ENCODE measurements around the gene PEX11A.

The PEX11A gene

DNA sequence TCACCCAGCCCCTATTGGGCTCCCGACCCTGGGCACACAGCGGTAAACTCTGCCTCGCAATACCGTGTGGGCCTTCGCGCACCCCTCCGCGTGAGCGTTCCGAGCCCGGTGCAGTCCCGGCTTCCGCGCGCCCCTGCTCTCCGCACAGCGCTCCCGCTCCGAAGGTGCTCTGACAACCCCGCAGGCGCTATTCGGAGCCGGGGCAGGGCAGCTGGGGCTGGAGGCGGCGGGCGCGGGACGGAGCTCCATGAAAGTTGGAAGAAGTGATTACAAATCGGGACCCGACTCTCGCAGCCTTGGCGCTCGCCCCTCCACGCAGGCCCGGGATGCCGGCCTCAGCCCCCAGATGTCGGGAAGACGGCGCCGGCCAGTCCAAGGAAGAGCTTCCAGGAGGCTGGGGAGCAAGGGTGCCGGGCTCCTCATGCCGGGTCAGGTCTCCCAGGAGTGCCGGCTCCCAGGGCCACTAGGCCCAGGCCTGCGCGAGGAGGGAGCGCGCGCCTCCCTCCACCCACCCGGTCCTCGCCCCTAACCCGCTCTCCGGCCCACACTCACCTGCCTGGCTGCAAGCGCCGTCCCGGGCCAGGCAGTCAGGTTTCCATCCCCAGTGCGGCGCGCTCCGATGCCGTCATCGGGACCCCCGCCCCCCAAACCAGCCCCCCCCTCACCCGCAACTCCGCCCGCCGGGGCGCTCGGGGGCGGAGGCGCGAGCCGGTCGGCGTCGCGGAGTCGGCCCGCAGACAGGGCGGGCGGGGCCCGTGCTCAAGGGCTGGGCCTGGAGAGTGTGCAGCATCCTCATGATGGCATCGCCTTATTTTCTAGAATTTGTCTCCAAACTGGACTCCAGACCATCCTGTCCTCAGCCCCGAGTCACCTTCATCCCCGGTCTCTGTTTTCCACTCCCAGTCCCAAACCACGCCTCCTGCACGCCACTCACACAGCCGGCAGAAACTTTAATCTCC is 35.4 kb downstream of the PEX11A start, which contains the start of gene KIF7:
Gene KIF7 (minus strand): TSS at position 621 of the 959 bp plus-strand sequence. CDS start 2,537 bp downstream, outside the sequence.
- Histone ChIP-seq H3K36me3 (ENCODE audit: control insufficient read depth, insufficient read depth, low read length) (peaks cover 7% of the 10 kb centered on the region; the same call in 1 of the 2 replicates), H3K4me1 (ENCODE audit: control insufficient read depth, insufficient read depth, low read length) (peaks cover 4% of the 10 kb centered on the region; the same call in 1 of the 2 replicates), H3K27me3 (ENCODE audit: control insufficient read depth, insufficient read depth, low read length) (no peaks in the 10 kb centered on the region), H3K9me3 (ENCODE audit: control insufficient read depth, insufficient read depth, low read length) (no peaks in the 10 kb centered on the region), H3K9ac (ENCODE audit: low read depth, low read length) (peak within 1 kb of the TSS; percentile 57; the same call in 1 of the 2 replicates), H3K27ac (ENCODE audit: low read depth, low read length) (no peak within 1 kb of the TSS), H3K4me3 (ENCODE audit: low read depth, low read length) (peak within 1 kb of the TSS; percentile 94)

DNA sequence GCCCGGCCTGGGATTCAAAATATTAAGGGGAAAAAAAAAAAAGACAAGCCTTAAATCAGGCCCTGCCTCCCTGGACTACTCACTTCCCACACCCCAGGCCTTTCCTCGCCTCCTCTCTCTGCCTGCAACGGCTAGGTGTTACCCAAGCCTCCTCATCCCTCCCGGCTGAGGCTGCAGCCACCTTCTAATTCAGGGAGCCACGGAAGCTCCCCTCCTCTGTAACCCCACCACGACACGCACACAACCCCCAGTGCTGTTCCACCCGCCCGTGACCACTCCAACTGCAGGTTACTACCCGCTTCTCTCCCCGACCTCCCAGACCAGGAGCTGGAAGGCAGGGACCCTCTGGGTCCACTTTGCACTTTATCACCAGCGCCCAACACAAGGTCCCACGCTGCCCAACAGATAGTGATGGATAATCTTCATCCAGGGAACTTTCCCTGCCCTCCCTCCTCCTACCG is 36.2 kb downstream of the PEX11A start:
- no peaks in the 10 kb centered on the region for H3K27me3 ChIP-seq (ENCODE audit: control insufficient read depth, insufficient read depth, low read length)
- H3K9me3 ChIP-seq (ENCODE audit: control insufficient read depth, insufficient read depth, low read length) = no peaks in the 10 kb centered on the region
- peaks cover 12% of the 10 kb centered on the region for H3K36me3 ChIP-seq (ENCODE audit: control insufficient read depth, insufficient read depth, low read length)
- peaks cover 4% of the 10 kb centered on the region; the same call in 1 of the 2 replicates for H3K4me1 ChIP-seq (ENCODE audit: control insufficient read depth, insufficient read depth, low read length)
- H3K9ac ChIP-seq (ENCODE audit: low read depth, low read length) = 0 out of 2 replicates have a peak overlapping the region, but pooled peaks have one; percentile 57
- peak overlapping the region; percentile 94 for H3K4me3 ChIP-seq (ENCODE audit: low read depth, low read length)
- H3K27ac ChIP-seq (ENCODE audit: low read depth, low read length) = no peak overlapping the region

DNA sequence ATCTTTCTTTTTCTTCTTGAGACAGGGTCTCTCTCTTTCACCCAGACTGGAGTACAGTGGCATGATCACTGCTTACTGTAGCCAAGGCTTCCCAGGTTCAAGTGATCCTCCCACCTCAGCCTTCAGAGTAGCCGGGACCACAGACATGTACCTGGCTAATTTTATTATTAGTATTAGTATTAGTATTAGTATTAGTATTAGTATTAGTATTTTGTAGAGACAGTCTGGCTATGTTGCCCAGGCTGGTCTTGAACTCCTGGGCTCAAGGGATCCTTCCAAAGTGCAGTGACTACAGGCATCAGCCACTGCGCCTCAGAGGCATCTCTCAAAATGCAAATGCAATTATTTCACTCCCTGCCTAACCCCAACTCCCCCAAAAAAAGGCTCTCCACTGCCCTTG is 37.0 kb downstream of the PEX11A start:
- no peaks in the 10 kb centered on the region for H3K9me3 ChIP-seq (ENCODE audit: control insufficient read depth, insufficient read depth, low read length)
- H3K4me1 ChIP-seq (ENCODE audit: control insufficient read depth, insufficient read depth, low read length) = peaks cover 4% of the 10 kb centered on the region; the same call in 1 of the 2 replicates
- H3K4me3 ChIP-seq (ENCODE audit: low read depth, low read length) = no peak overlapping the region
- H3K27ac ChIP-seq (ENCODE audit: low read depth, low read length) = no peak overlapping the region
- no peak overlapping the region for H3K9ac ChIP-seq (ENCODE audit: low read depth, low read length)
- H3K36me3 ChIP-seq (ENCODE audit: control insufficient read depth, insufficient read depth, low read length) = peaks cover 12% of the 10 kb centered on the region
- no peaks in the 10 kb centered on the region for H3K27me3 ChIP-seq (ENCODE audit: control insufficient read depth, insufficient read depth, low read length)

DNA sequence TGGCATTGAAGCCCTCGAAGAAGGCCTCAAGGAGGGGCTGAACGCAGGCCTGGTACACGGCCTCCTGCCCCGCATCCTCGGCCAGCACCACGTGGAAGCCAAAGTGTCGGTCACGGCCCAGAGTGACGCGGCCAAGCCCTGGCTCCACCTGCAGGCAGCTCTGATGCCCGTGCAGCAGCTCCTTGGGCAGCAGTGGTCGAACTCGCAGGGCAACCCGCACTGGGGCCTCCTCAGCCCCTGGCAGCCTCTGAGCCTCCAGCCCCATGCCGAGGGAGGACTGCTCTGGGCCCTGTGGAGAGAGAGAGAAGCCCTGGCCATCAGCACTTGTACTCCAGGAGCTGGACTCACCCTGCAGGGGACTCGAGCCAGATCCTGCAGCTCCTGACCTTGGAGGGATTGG is 37.9 kb downstream of the PEX11A start:
- no peak overlapping the region for H3K9ac ChIP-seq (ENCODE audit: low read depth, low read length)
- peaks cover 4% of the 10 kb centered on the region; the same call in 1 of the 2 replicates for H3K4me1 ChIP-seq (ENCODE audit: control insufficient read depth, insufficient read depth, low read length)
- no peaks in the 10 kb centered on the region for H3K27me3 ChIP-seq (ENCODE audit: control insufficient read depth, insufficient read depth, low read length)
- peaks cover 12% of the 10 kb centered on the region for H3K36me3 ChIP-seq (ENCODE audit: control insufficient read depth, insufficient read depth, low read length)
- no peak overlapping the region for H3K4me3 ChIP-seq (ENCODE audit: low read depth, low read length)
- no peaks in the 10 kb centered on the region for H3K9me3 ChIP-seq (ENCODE audit: control insufficient read depth, insufficient read depth, low read length)
- H3K27ac ChIP-seq (ENCODE audit: low read depth, low read length) = no peak overlapping the region

DNA sequence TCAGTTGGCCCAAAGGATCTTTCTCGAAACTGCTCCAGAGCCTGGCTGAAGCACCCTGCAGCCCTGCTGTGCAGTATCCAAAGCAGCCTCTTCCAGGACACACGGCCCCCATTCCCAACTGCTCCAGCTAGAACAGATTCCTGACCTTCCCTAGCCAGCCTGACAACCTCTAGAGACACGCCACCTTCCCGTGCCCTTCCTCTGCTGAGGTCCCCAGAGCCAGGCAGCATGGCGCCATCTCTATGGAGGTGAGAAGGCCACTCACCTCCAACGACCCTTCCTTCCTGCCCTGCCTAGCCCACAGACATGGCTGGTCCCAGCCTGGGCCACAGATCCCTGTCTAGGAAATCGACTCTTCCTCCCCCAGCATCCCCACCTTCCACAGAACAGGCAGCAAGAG is 38.4 kb downstream of the PEX11A start:
- Histone ChIP-seq H3K36me3 (ENCODE audit: control insufficient read depth, insufficient read depth, low read length) (peaks cover 12% of the 10 kb centered on the region), H3K27ac (ENCODE audit: low read depth, low read length) (no peak overlapping the region), H3K9me3 (ENCODE audit: control insufficient read depth, insufficient read depth, low read length) (no peaks in the 10 kb centered on the region), H3K27me3 (ENCODE audit: control insufficient read depth, insufficient read depth, low read length) (no peaks in the 10 kb centered on the region), H3K9ac (ENCODE audit: low read depth, low read length) (no peak overlapping the region), H3K4me1 (ENCODE audit: control insufficient read depth, insufficient read depth, low read length) (peaks cover 4% of the 10 kb centered on the region; the same call in 1 of the 2 replicates), H3K4me3 (ENCODE audit: low read depth, low read length) (no peak overlapping the region)

DNA sequence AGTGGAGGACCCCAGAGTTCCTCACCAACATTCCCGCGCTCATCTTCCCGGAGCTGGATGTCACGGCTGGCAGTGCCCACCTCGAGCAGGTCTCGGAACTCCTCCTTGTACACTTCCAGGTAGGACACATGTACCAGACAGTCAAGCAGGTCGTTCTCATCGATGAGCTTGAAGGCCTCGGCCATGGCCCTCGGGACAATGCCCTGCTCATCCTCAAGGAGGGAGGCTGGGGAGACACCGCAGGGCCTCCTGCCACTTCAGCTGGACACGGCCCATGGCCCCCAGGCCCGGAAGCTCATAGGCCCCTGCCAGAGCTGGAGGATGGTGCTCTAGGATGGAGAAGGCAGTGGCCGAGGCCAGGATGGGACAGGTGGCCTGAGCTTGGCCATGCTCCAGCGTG is 40.8 kb downstream of the PEX11A start:
- Histone ChIP-seq H3K36me3 (ENCODE audit: control insufficient read depth, insufficient read depth, low read length) (peaks cover 33% of the 10 kb centered on the region), H3K27me3 (ENCODE audit: control insufficient read depth, insufficient read depth, low read length) (no peaks in the 10 kb centered on the region), H3K9me3 (ENCODE audit: control insufficient read depth, insufficient read depth, low read length) (no peaks in the 10 kb centered on the region), H3K4me1 (ENCODE audit: control insufficient read depth, insufficient read depth, low read length) (peaks cover 4% of the 10 kb centered on the region; the same call in 1 of the 2 replicates), H3K9ac (ENCODE audit: low read depth, low read length) (no peak overlapping the region), H3K4me3 (ENCODE audit: low read depth, low read length) (no peak overlapping the region), H3K27ac (ENCODE audit: low read depth, low read length) (no peak overlapping the region)

DNA sequence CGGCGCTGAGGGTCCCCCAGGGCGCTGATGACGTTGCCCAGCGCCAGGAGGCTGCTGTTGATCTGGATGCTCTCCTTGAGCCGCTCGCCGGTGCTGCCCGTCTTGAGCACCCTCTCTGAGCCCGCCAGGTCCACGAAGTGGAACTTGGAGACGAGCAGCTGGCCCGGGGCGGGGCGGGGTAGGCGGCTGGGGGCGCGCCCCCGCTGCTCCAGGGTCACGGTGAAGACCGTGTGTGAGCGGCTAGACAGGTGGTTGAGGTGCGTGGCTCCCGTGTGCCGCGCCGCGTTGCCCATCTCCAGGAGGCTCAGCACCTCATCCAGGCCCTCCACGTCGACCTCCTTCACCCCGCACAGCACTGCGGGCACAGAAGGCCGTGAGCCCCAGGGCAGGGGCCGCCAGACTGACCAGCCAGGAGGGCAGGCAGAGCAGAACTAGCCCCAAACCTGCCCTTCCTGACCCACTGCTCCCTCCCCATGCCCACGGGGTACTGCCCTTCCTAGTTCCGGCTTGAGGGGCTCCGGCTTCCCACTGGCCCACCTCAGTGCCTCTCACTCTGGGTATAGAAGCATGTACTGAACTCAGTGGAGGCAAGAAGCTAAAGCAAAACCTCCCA is 41.4 kb downstream of the PEX11A start:
- no peaks in the 10 kb centered on the region for H3K9me3 ChIP-seq (ENCODE audit: control insufficient read depth, insufficient read depth, low read length)
- no peak overlapping the region for H3K27ac ChIP-seq (ENCODE audit: low read depth, low read length)
- no peak overlapping the region for H3K9ac ChIP-seq (ENCODE audit: low read depth, low read length)
- no peaks in the 10 kb centered on the region for H3K27me3 ChIP-seq (ENCODE audit: control insufficient read depth, insufficient read depth, low read length)
- peaks cover 37% of the 10 kb centered on the region for H3K36me3 ChIP-seq (ENCODE audit: control insufficient read depth, insufficient read depth, low read length)
- no peaks in the 10 kb centered on the region for H3K4me1 ChIP-seq (ENCODE audit: control insufficient read depth, insufficient read depth, low read length)
- no peak overlapping the region for H3K4me3 ChIP-seq (ENCODE audit: low read depth, low read length)

DNA sequence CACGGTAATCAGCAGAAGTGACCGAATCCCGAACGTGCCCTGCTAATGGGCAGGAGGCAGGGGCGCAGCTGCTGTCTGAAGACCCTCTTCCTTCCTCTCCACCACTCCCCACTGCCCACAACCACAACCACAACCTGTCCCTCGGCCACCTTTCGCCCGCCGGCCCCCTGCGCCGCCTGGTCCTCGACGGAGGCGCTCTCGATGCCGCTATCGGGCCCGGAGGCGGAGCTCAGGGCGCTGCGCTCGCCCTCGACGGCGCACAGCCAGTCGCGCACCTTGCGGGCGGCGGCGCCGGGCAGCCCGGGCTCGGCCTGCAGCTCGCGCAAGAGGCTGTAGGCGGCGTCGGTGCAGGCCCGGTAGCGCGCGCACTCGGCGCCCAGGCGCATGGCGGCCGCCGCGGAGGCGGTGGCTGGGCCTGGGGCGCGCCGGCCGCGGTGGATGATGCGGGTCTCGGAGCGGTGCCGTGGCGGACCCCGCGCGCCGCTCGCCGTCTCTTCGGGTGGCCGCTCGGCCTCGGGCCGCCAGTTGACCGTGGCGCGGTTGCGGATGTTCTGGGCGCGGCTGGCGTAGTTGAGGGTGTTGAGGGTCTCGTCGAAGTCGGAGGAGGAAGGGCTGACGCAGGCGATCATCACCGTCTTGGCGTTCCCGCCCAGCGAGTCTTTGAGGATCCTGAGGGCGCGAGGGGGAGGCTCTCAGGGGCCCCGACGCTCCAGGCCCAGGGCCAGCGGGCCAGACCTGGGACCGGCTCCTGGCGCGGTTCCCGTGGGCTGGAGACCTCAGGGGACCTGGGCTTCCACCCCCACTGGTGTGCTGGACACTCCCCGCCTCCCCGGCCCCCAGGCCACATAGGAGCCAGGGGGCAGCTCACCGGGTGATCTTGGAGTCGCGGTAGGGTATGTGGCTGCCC is 42.2 kb downstream of the PEX11A start:
- Histone ChIP-seq H3K36me3 (ENCODE audit: control insufficient read depth, insufficient read depth, low read length) (peaks cover 44% of the 10 kb centered on the region), H3K27ac (ENCODE audit: low read depth, low read length) (no peak overlapping the region), H3K9me3 (ENCODE audit: control insufficient read depth, insufficient read depth, low read length) (no peaks in the 10 kb centered on the region), H3K4me1 (ENCODE audit: control insufficient read depth, insufficient read depth, low read length) (no peaks in the 10 kb centered on the region), H3K9ac (ENCODE audit: low read depth, low read length) (no peak overlapping the region), H3K27me3 (ENCODE audit: control insufficient read depth, insufficient read depth, low read length) (no peaks in the 10 kb centered on the region), H3K4me3 (ENCODE audit: low read depth, low read length) (no peak overlapping the region)

DNA sequence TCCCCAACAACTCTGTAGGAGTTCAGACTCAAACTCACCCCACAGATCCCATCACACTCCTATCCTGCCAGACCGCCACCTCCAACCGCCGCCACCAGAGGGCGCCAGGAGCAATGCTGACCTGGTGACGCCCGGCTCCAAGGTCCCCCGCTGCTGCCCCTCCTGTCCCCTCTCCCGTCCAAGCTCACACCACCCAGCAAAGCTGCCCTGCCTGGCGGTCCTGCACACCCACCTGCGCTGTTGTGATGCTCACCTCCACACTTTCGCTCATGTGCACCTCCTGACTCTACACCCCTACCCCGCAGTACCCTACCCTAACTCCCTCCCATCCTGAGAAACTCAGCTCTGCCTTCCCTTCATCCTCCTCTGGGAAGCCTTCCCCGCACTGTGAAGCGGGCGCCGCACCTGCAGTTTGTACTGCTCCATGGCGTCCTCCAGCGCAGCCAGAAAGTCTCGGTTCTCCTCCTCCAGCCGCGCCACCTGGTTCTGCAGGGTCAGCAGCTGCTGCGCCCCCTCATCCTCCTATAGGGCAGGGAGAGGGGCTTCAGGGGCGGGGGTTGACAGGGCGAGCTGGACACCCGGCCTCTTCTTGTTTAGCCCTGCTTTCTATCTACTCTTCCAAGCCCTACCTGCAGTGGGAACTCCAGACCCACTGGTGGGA is 43.2 kb downstream of the PEX11A start:
- H3K4me3 ChIP-seq (ENCODE audit: low read depth, low read length) = no peak overlapping the region; the same call in 1 of the 2 replicates

More for the DNA sequence above, 43.2 kb downstream of the PEX11A start:
- Histone ChIP-seq H3K9me3 (ENCODE audit: control insufficient read depth, insufficient read depth, low read length) (no peaks in the 10 kb centered on the region), H3K27ac (ENCODE audit: low read depth, low read length) (no peak overlapping the region), H3K4me1 (ENCODE audit: control insufficient read depth, insufficient read depth, low read length) (no peaks in the 10 kb centered on the region), H3K27me3 (ENCODE audit: control insufficient read depth, insufficient read depth, low read length) (no peaks in the 10 kb centered on the region), H3K9ac (ENCODE audit: low read depth, low read length) (no peak overlapping the region), H3K36me3 (ENCODE audit: control insufficient read depth, insufficient read depth, low read length) (peaks cover 52% of the 10 kb centered on the region)
